Heart left ventricle (tissue), 13 donors: ENCODE measurements around the gene PRKCH.

ENCODE experiments used
- CTCF ChIP-seq, 12 donors: fragments of 200-600 bp; sonication (generic) in 4 of 12; IDR thresholded peaks; one replicate each; pipeline versions ENCODE4 v1.5.0 to v1.8.0; 2018 to 2022; ENCODE audit warnings: antibody characterized with exemption in 12 of 12, mild to moderate bottlenecking in 5 of 12
- POLR2A ChIP-seq, 2 donors: fragments of 450-650 bp; IDR thresholded peaks; one replicate each; pipeline ENCODE4 v1.6.1; 2017; ENCODE audit warnings: antibody characterized with exemption in 2 of 2, mild to moderate bottlenecking in 2 of 2, moderate library complexity in 2 of 2
- donor health status: ischemic (EF 13 %, LVEDD 7.1; RV severe dilation, severe dysfunction).
- donor health status: DM: no; HTN: yes; CAD: no.
- donor health status: DM: no; HTN: no; CAD: no.
- donor health status: ischemic (EF 25% LVEDD 6.9; RV normal size, moderate dysfunction).
- donor health status: ischemic (EF 25% LVEDD 5.7; RV mildly dilated, moderate dysfunction).
- donor health status: ischemic (EF 35%, LVEDD 5.7; RV mildly dilated, moderate dysfunction).
- donor health status: nonischemic (EF 11% LVEDD 7.7; RV severe dilation, severe dysfunction).
- donor health status: DM: yes; HTN: yes; CAD: no.
- donor health status: PGD.
- donor health status: ischemic (EF 29% LVEDD 5.4; RV normal size, mild dysfunction).
- donor health status: nonischemic (EF 23%, LVEDD 6.1; RV moderate dilation, normal function).

DNA sequence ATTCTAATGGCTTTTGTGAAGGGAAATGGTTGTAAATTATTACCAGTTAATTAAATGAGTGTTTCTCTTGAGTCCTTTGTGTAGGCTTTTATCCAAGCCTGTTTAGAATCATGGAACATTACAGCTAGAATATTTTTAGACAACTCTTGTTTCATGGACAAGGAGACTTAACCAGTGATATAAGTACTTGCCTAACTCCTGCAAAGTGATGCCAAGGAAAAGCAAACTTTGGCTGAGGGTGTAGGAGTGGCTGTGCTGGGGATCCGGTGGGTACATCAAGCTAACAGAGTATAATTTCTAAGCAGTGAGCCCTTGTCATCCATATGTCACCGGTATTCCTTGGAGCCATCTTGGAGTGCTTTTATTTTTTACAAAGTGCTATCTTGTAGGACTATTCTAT, 61.5 kb downstream of the PRKCH start:
- TF ChIP-seq CTCF (IDR thresholded peaks at IDR 0.05) = no peak
- TF ChIP-seq POLR2A (IDR thresholded peaks at IDR 0.05) = no peak
